Mucosa of stomach (tissue), 1 donor: ENCODE data around the gene HDAC6.
"Not testable (repeated sequence)": the region's sequence is repeated elsewhere in the genome, so short reads cannot be mapped to it uniquely, and the experiment has no call there.

ENCODE experiments used
- H3K27me3 ChIP-seq: one replicate; pipeline ENCODE4 v1.7.0; 2013; ENCODE audit warnings: mild to moderate bottlenecking, low read length; ENCODE audit not compliant: control insufficient read depth, insufficient read depth
- H3K36me3 ChIP-seq: one replicate; pipeline ENCODE4 v1.7.0; 2013; ENCODE audit warnings: low read length; ENCODE audit not compliant: control insufficient read depth, insufficient read depth
- H3K4me1 ChIP-seq: one replicate; pipeline ENCODE4 v1.7.0; 2013; ENCODE audit warnings: mild to moderate bottlenecking, low read length; ENCODE audit not compliant: control insufficient read depth, insufficient read depth
- H3K4me3 ChIP-seq: one replicate; pipeline ENCODE4 v1.7.0; 2013; ENCODE audit warnings: low read length
- H3K9ac ChIP-seq: one replicate; pipeline ENCODE4 v1.7.0; 2013; ENCODE audit warnings: mild to moderate bottlenecking, low read length, moderate library complexity
- H3K9me3 ChIP-seq: one replicate; pipeline ENCODE4 v1.7.0; 2013; ENCODE audit warnings: mild to moderate bottlenecking, low read length, moderate library complexity; ENCODE audit not compliant: control insufficient read depth
- donor health status: Pancreatic carcinoma.

Gene HDAC6

GRCh38 chrX:48831909-48832291 is 30.0 kb downstream of the HDAC6 start:
- H3K4me3 ChIP-seq: no peak overlapping the region

GRCh38 chrX:48833542-48834138 is 31.8 kb downstream of the HDAC6 start:
- H3K36me3 ChIP-seq: no peaks in the 10 kb centered on the region
- no peaks in the 10 kb centered on the region for H3K4me1 ChIP-seq
- no peaks in the 10 kb centered on the region for H3K9me3 ChIP-seq
- H3K4me3 ChIP-seq: no peak overlapping the region
- H3K9ac ChIP-seq: no peak overlapping the region
- peaks cover 26% of the 10 kb centered on the region for H3K27me3 ChIP-seq

More at GRCh38 chrX:48831909-48832291, 30.0 kb downstream of the HDAC6 start:
- Histone ChIP-seq H3K36me3 (no peaks in the 10 kb centered on the region), H3K4me1 (no peaks in the 10 kb centered on the region), H3K27me3 (peaks cover 26% of the 10 kb centered on the region), H3K9ac (no peak overlapping the region), H3K9me3 (no peaks in the 10 kb centered on the region)

GRCh38 chrX:48834383-48834709 is 32.5 kb downstream of the HDAC6 start:
- Histone ChIP-seq H3K4me1 (no peaks in the 10 kb centered on the region), H3K27me3 (peaks cover 26% of the 10 kb centered on the region), H3K9ac (no peak overlapping the region), H3K4me3 (no peak overlapping the region), H3K9me3 (no peaks in the 10 kb centered on the region), H3K36me3 (no peaks in the 10 kb centered on the region)

GRCh38 chrX:48835524-48836329 is 33.9 kb downstream of the HDAC6 start, which contains the start of gene PCSK1N:
Gene PCSK1N, minus strand, starts transcription at chrX:48835610. Its CDS starts 78 bp downstream, at chrX:48835532.
- no peaks in the 10 kb centered on the region for H3K9me3 ChIP-seq
- no peak within 1 kb of the TSS for H3K9ac ChIP-seq
- H3K27me3 ChIP-seq: peaks cover 22% of the 10 kb centered on the region
- no peaks in the 10 kb centered on the region for H3K36me3 ChIP-seq
- no peak within 1 kb of the TSS for H3K4me3 ChIP-seq
- H3K4me1 ChIP-seq: no peaks in the 10 kb centered on the region

GRCh38 chrX:48839686-48840085 is 37.8 kb downstream of the HDAC6 start:
- no peak overlapping the region for H3K4me3 ChIP-seq
- no peaks in the 10 kb centered on the region for H3K9me3 ChIP-seq

GRCh38 chrX:48848847-48849246 is 47.0 kb downstream of the HDAC6 start:
- H3K9me3 ChIP-seq: no peaks in the 10 kb centered on the region
- H3K27me3 ChIP-seq: no peaks in the 10 kb centered on the region
- no peak overlapping the region for H3K4me3 ChIP-seq
- H3K4me1 ChIP-seq: no peaks in the 10 kb centered on the region
- no peaks in the 10 kb centered on the region for H3K36me3 ChIP-seq
- no peak overlapping the region for H3K9ac ChIP-seq

More at GRCh38 chrX:48839686-48840085, 37.8 kb downstream of the HDAC6 start:
- Histone ChIP-seq H3K27me3 (peaks cover 6% of the 10 kb centered on the region), H3K4me1 (no peaks in the 10 kb centered on the region), H3K9ac (no peak overlapping the region), H3K36me3 (no peaks in the 10 kb centered on the region)

- no peak overlapping the region for H3K9ac ChIP-seq
- H3K36me3 ChIP-seq: no peaks in the 10 kb centered on the region
- no peak overlapping the region for H3K4me3 ChIP-seq
- H3K9me3 ChIP-seq: no peaks in the 10 kb centered on the region
- no peaks in the 10 kb centered on the region for H3K27me3 ChIP-seq
- H3K4me1 ChIP-seq: no peaks in the 10 kb centered on the region
Measured at GRCh38 chrX:48852857-48853256, 51.0 kb downstream of the HDAC6 start.

- H3K4me1 ChIP-seq, H3K9me3 ChIP-seq, H3K4me3 ChIP-seq, H3K9ac ChIP-seq, H3K27me3 ChIP-seq, H3K36me3 ChIP-seq: not testable (repeated sequence)
Measured at GRCh38 chrX:48853494-48853893, 51.6 kb downstream of the HDAC6 start.

GRCh38 chrX:48854121-48854804 is 52.4 kb downstream of the HDAC6 start:
- H3K36me3 ChIP-seq, H3K4me3 ChIP-seq, H3K9me3 ChIP-seq, H3K9ac ChIP-seq, H3K4me1 ChIP-seq, H3K27me3 ChIP-seq: not testable (repeated sequence)

- no peaks in the 10 kb centered on the region for H3K4me1 ChIP-seq
- no peaks in the 10 kb centered on the region for H3K9me3 ChIP-seq
- no peaks in the 10 kb centered on the region for H3K27me3 ChIP-seq
- no peaks in the 10 kb centered on the region for H3K36me3 ChIP-seq
- no peak overlapping the region for H3K9ac ChIP-seq
- no peak overlapping the region for H3K4me3 ChIP-seq
Measured at GRCh38 chrX:48854898-48855297, 53.0 kb downstream of the HDAC6 start.

- H3K4me3 ChIP-seq: no peak overlapping the region
- H3K36me3 ChIP-seq: no peaks in the 10 kb centered on the region
Measured at GRCh38 chrX:48864210-48864609, 62.3 kb downstream of the HDAC6 start.

GRCh38 chrX:48872017-48872416 is 70.2 kb downstream of the HDAC6 start:
- not testable (repeated sequence) for H3K9ac ChIP-seq, H3K4me3 ChIP-seq, H3K9me3 ChIP-seq, H3K27me3 ChIP-seq, H3K36me3 ChIP-seq, H3K4me1 ChIP-seq

More at GRCh38 chrX:48864210-48864609, 62.3 kb downstream of the HDAC6 start:
- no peaks in the 10 kb centered on the region for H3K9me3 ChIP-seq
- H3K4me1 ChIP-seq: no peaks in the 10 kb centered on the region
- no peak overlapping the region for H3K9ac ChIP-seq
- H3K27me3 ChIP-seq: no peaks in the 10 kb centered on the region
